Measurements from ENCODE around the gene SCD.

SCD gene

DNA sequence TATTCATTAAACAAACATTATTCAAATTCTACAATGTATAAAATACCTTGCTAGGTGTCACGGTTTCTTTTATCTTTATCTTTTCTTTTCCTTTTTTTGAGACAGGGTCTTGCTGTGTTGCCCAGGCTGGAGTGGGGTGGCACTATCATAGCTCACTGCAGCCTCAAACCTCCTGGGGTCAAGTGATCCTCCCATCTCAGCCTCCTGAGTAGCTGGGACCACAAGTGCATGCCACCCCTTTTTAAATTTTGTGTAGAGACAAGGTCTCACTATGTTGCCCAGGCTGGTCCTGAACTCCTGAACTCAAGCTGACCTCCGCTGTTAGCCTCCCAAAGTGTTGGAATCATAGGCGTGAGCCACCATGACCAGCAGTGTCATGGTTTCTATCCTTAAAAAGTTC lies 42.6 kb upstream of the SCD start:
- H3K36me3 ChIP-seq (replicated peaks; ENCODE audit: low read depth, low read length) = no peaks in the 10 kb centered on the region
- no peaks in the 10 kb centered on the region for H3K9me3 ChIP-seq (ENCODE audit: insufficient read depth, low read length)
- H3K27ac ChIP-seq (ENCODE audit: low read length) = no peak overlapping the region
- H3K4me1 ChIP-seq (ENCODE audit: low read length) = peaks cover 4% of the 10 kb centered on the region; the same call in 1 of the 2 replicates
- no peaks in the 10 kb centered on the region for H3K79me2 ChIP-seq (ENCODE audit: low read length)
- H3K4me2 ChIP-seq (ENCODE audit: low read length) = peak overlapping the region; percentile 63
- no peak overlapping the region for H2AFZ ChIP-seq (ENCODE audit: low read depth, low read length)
- TF ChIP-seq, protein P1, sequence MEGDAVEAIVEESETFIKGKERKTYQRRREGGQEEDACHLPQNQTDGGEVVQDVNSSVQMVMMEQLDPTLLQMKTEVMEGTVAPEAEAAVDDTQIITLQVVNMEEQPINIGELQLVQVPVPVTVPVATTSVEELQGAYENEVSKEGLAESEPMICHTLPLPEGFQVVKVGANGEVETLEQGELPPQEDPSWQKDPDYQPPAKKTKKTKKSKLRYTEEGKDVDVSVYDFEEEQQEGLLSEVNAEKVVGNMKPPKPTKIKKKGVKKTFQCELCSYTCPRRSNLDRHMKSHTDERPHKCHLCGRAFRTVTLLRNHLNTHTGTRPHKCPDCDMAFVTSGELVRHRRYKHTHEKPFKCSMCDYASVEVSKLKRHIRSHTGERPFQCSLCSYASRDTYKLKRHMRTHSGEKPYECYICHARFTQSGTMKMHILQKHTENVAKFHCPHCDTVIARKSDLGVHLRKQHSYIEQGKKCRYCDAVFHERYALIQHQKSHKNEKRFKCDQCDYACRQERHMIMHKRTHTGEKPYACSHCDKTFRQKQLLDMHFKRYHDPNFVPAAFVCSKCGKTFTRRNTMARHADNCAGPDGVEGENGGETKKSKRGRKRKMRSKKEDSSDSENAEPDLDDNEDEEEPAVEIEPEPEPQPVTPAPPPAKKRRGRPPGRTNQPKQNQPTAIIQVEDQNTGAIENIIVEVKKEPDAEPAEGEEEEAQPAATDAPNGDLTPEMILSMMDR (IDR thresholded peaks at IDR 0.05; ENCODE audit: low read depth, low read length) = no peak
- TF ChIP-seq EZH2phosphoT487 (IDR thresholded peaks at IDR 0.05; ENCODE audit: low read depth) = no peak
- no peaks in the 10 kb centered on the region for H3K27me3 ChIP-seq (ENCODE audit: low read depth, low read length)
- no peak overlapping the region for H3K4me3 ChIP-seq (ENCODE audit: low read length)
- no peaks in the 10 kb centered on the region for H4K20me1 ChIP-seq (ENCODE audit: insufficient read depth, low read length)
- no peak overlapping the region for H3K9ac ChIP-seq (ENCODE audit: low read length)

DNA sequence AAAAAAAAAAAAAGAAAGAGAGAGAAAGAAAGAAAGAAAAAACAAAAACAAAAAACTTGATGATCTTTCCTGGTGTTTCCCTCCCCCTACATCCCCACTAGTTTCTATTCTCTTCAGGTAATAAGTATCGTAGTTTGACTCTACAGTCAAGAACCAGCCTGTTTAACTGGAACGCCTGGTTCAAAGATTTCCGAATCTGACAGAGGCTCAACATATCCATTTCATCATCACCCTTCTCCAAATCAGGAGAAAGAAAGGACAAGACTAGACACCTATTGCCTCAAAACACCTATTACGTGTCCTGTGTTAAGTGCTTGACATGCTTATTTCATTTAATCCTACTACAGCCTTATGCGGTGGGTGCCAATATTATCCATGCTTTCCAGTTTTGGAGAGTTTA lies 40.2 kb upstream of the SCD start:
- Histone ChIP-seq H4K20me1 (ENCODE audit: insufficient read depth, low read length) (no peaks in the 10 kb centered on the region), H3K9ac (ENCODE audit: low read length) (no peak overlapping the region), H3K4me1 (ENCODE audit: low read length) (peaks cover 4% of the 10 kb centered on the region; the same call in 1 of the 2 replicates), H2AFZ (ENCODE audit: low read depth, low read length) (no peak overlapping the region), H3K27me3 (ENCODE audit: low read depth, low read length) (no peaks in the 10 kb centered on the region), H3K27ac (ENCODE audit: low read length) (no peak overlapping the region), H3K36me3 (replicated peaks; ENCODE audit: low read depth, low read length) (no peaks in the 10 kb centered on the region), H3K79me2 (ENCODE audit: low read length) (no peaks in the 10 kb centered on the region), H3K9me3 (ENCODE audit: insufficient read depth, low read length) (no peaks in the 10 kb centered on the region), H3K4me3 (ENCODE audit: low read length) (no peak overlapping the region), H3K4me2 (ENCODE audit: low read length) (no peak overlapping the region)
- TF ChIP-seq, protein P1 (IDR thresholded peaks at IDR 0.05; ENCODE audit: low read depth, low read length) = no peak
- TF ChIP-seq EZH2phosphoT487 (IDR thresholded peaks at IDR 0.05; ENCODE audit: low read depth) = no peak

DNA sequence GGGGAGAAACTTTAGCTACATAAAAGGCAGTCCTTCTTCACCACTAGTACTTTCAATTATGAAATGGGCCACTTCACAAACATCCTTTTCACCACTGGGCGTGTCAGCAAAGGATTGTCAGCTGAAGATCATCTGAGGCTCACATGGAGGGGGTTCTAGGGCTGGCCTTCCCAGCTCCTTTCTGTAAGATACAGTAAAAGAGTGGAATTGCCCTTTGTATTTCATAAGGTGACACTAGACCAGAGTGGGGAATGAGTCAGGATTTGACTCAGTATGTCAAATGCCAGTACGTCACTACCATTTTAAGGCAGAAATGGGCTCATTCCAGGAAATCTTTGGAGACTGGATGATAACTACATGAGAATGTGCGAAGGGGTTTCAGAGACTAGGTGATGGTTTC lies 39.3 kb upstream of the SCD start:
- Histone ChIP-seq H3K4me1 (ENCODE audit: low read length) (peaks cover 4% of the 10 kb centered on the region; the same call in 1 of the 2 replicates), H3K27ac (ENCODE audit: low read length) (no peak overlapping the region), H2AFZ (ENCODE audit: low read depth, low read length) (no peak overlapping the region), H3K4me3 (ENCODE audit: low read length) (no peak overlapping the region), H3K27me3 (ENCODE audit: low read depth, low read length) (no peaks in the 10 kb centered on the region), H3K9me3 (ENCODE audit: insufficient read depth, low read length) (no peaks in the 10 kb centered on the region), H3K79me2 (ENCODE audit: low read length) (no peaks in the 10 kb centered on the region), H3K4me2 (ENCODE audit: low read length) (no peak overlapping the region), H3K9ac (ENCODE audit: low read length) (no peak overlapping the region), H4K20me1 (ENCODE audit: insufficient read depth, low read length) (no peaks in the 10 kb centered on the region), H3K36me3 (replicated peaks; ENCODE audit: low read depth, low read length) (no peaks in the 10 kb centered on the region)
- no peak for TF ChIP-seq EZH2phosphoT487 (IDR thresholded peaks at IDR 0.05; ENCODE audit: low read depth)

DNA sequence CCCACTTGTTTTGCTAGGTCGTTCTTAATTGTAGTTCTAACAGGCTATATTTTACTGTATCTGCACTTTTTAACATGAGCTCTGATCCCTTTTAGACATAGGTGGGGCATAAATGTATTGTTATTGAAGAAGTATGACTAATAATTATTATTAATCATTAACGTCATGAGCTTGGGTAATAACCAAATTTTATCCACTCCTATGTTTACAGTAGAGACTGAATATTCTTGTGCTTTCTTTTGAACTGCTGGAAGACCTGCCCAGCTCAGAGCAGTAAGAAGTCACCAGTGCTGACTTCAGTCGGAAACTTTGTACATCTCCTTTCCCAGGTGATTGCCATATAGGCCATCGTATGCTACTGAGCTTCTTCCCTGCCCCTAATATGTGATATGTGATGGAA lies 35.7 kb upstream of the SCD start:
- H3K9ac ChIP-seq (ENCODE audit: low read length) = no peak overlapping the region
- H3K27me3 ChIP-seq (ENCODE audit: low read depth, low read length) = 0 out of 2 replicates have a peak, but pooled peaks cover 3% of the 10 kb centered on the region
- H3K4me3 ChIP-seq (ENCODE audit: low read length) = no peak overlapping the region
- no peak overlapping the region for H3K27ac ChIP-seq (ENCODE audit: low read length)
- no peak overlapping the region for H2AFZ ChIP-seq (ENCODE audit: low read depth, low read length)
- no peaks in the 10 kb centered on the region for H3K36me3 ChIP-seq (replicated peaks; ENCODE audit: low read depth, low read length)
- no peak overlapping the region for H3K4me2 ChIP-seq (ENCODE audit: low read length)
- no peaks in the 10 kb centered on the region for H4K20me1 ChIP-seq (ENCODE audit: insufficient read depth, low read length)
- H3K9me3 ChIP-seq (ENCODE audit: insufficient read depth, low read length) = no peaks in the 10 kb centered on the region
- H3K79me2 ChIP-seq (ENCODE audit: low read length) = no peaks in the 10 kb centered on the region
- TF ChIP-seq, protein P1 (IDR thresholded peaks at IDR 0.05; ENCODE audit: low read depth, low read length) = no peak
- TF ChIP-seq EZH2phosphoT487 (IDR thresholded peaks at IDR 0.05; ENCODE audit: low read depth) = no peak
- H3K4me1 ChIP-seq (ENCODE audit: low read length) = no peaks in the 10 kb centered on the region
